GM18861 (cell line): Measurements from ENCODE around the gene DPEP3.
A peak's percentile ranks its signal among the peaks of the same experiment; 100 is the strongest.
"Not testable (repeated sequence)": the region's sequence is repeated elsewhere in the genome, so short reads cannot be mapped to it uniquely, and the experiment has no call there.

Experiments used
- ATAC-seq: cut with Tn5 transposase; IDR thresholded peaks from one replicate; pipeline ENCODE4 v1.9.1; 2021; ENCODE audit not compliant: unreplicated experiment

DPEP3 gene

GRCh38 chr16:67979955-67980678, at the start of gene DPEP3:
Gene DPEP3, minus strand, starts transcription at chr16:67980499. Its CDS starts 119 bp downstream, at chr16:67980380.
- ATAC-seq = no peak

GRCh38 chr16:68028996-68029395, 48.7 kb upstream of the DPEP3 start:
- ATAC-seq = no peak

GRCh38 chr16:68022728-68023537, 42.6 kb upstream of the DPEP3 start, which contains the start of the genes DDX28 and DUS2:
Gene DDX28, minus strand, starts transcription at chr16:68023232. Its CDS starts 30 bp downstream, at chr16:68023202.
Gene DUS2, plus strand, starts transcription at chr16:68023284. Its CDS starts 14,740 bp downstream, at chr16:68038024.
- ATAC-seq = peak; percentile 67

- ATAC-seq = no peak
Measured at GRCh38 chr16:68022278-68022727, 42.0 kb upstream of the DPEP3 start.

- ATAC-seq = no peak
Measured at GRCh38 chr16:68021490-68021889, 41.2 kb upstream of the DPEP3 start.

- ATAC-seq = no peak
Measured at GRCh38 chr16:68019167-68019680, 38.9 kb upstream of the DPEP3 start.

GRCh38 chr16:68015681-68016080, 35.4 kb upstream of the DPEP3 start, which contains the start of gene DPEP2NB:
Gene DPEP2NB, minus strand, starts transcription at chr16:68015911. Its CDS starts 141 bp downstream, at chr16:68015770.
- ATAC-seq = no peak

- no peak for ATAC-seq
Measured at GRCh38 chr16:68013440-68013839, 33.1 kb upstream of the DPEP3 start.

- ATAC-seq = not testable (repeated sequence)
Measured at GRCh38 chr16:68009872-68010271, 29.6 kb upstream of the DPEP3 start.

- ATAC-seq = no peak
Measured at GRCh38 chr16:68009157-68009735, 28.9 kb upstream of the DPEP3 start.

GRCh38 chr16:68005786-68006286, 25.5 kb upstream of the DPEP3 start:
- no peak for ATAC-seq

GRCh38 chr16:68005211-68005610, 24.9 kb upstream of the DPEP3 start:
- ATAC-seq = no peak

- no peak for ATAC-seq
Measured at GRCh38 chr16:68003031-68003430, 22.7 kb upstream of the DPEP3 start.

GRCh38 chr16:68000450-68000849, 20.2 kb upstream of the DPEP3 start:
- no peak for ATAC-seq

- no peak for ATAC-seq
Measured at GRCh38 chr16:67999985-68000384, 19.7 kb upstream of the DPEP3 start.

- ATAC-seq = not testable (repeated sequence)
Measured at GRCh38 chr16:67998779-67999688, 18.7 kb upstream of the DPEP3 start, which contains the start of gene DPEP2. Gene DPEP2, minus strand, starts transcription at chr16:67999484. Its CDS starts 6,272 bp downstream, at chr16:67993212.

GRCh38 chr16:67998231-67998778, 18.0 kb upstream of the DPEP3 start:
- not testable (repeated sequence) for ATAC-seq

- no peak for ATAC-seq
Measured at GRCh38 chr16:67996666-67997065, 16.4 kb upstream of the DPEP3 start.

- no peak for ATAC-seq
Measured at GRCh38 chr16:67995423-67995822, 15.1 kb upstream of the DPEP3 start.
